ENCODE results near the gene UBTF.

DNA sequence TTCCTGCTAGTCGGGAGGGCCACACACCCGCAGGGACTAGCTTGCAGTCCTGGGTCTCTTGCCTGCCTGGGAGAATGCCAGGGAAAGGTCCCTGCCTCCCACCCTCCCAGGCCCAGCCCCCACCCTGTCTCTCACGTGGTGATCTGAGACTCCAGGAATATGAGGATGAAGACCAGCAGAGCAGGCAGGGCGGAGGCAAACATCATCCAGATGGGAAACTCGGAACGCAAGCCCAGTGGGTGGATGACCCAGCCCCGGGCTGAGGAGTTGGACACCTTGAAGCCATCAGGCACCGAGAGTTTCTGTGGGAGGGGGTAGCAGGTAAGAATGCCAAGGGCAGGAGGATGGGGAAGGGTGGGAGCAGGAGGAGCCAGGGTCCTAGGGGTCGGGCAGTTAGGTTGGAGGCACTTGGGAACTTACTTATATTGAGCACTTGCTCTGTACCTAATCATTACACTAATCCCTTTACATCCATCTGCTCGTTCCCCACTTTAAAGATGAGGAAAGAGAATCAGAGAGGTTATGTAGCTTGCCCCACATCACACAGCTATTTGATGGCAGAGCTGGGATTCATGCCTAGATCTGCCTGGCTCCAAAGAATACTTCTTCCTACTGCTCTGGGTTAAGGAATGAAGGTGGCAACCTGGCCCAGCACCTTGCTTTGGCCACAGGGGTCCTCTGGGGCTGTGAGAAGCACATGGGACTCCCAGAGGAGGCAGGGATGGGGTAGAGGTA is 35.1 kb upstream of the UBTF start:
- TF ChIP-seq, protein P1, sequence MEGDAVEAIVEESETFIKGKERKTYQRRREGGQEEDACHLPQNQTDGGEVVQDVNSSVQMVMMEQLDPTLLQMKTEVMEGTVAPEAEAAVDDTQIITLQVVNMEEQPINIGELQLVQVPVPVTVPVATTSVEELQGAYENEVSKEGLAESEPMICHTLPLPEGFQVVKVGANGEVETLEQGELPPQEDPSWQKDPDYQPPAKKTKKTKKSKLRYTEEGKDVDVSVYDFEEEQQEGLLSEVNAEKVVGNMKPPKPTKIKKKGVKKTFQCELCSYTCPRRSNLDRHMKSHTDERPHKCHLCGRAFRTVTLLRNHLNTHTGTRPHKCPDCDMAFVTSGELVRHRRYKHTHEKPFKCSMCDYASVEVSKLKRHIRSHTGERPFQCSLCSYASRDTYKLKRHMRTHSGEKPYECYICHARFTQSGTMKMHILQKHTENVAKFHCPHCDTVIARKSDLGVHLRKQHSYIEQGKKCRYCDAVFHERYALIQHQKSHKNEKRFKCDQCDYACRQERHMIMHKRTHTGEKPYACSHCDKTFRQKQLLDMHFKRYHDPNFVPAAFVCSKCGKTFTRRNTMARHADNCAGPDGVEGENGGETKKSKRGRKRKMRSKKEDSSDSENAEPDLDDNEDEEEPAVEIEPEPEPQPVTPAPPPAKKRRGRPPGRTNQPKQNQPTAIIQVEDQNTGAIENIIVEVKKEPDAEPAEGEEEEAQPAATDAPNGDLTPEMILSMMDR (IDR thresholded peaks at IDR 0.05; ENCODE audit: borderline replicate concordance, extremely low read depth, low read length, poor library complexity, severe bottlenecking), result no peak
- no peak for TF ChIP-seq EZH2 (IDR thresholded peaks at IDR 0.05; ENCODE audit: borderline replicate concordance, low read depth, low read length, severe bottlenecking)

All from DND-41 (cell line).